Mammary microvascular endothelial cell (primary cell): ENCODE results near the gene CSNK1A1L. TPM values are rescaled to one million over a fixed set of nuclear protein-coding genes. Genes with fewer than 3 reads are reported as not detected.

Experiments
- total RNA-seq: library from RNA; depleted of rRNA; stranded (reverse); fragments of >200 nt; gene quantifications from 2 replicates; pipeline ENCODE4 v1.2.3, GENCODE V29; 2015

The CSNK1A1L gene
- not detected in 2 replicates for total RNA-seq

GRCh38 chr13:37105251-37105714, at the start of gene CSNK1A1L:
TSS of gene CSNK1A1L (minus strand) at chr13:37105664. CDS start at chr13:37105256, 408 bp downstream.

GRCh38 chr13:37058910-37059847, 46.3 kb downstream of the CSNK1A1L start, which contains the start of gene SUPT20H:
TSS of gene SUPT20H (minus strand) at chr13:37059688. CDS start at chr13:37051490, 8,198 bp downstream.

Other genes starting within 250 kb of the CSNK1A1L start
- gene SMAD9, start 185.4 kb downstream of the CSNK1A1L start, total RNA-seq, result 7.1 and 9.2 TPM in 2 replicates
- gene ALG5, start 106.3 kb downstream of the CSNK1A1L start, total RNA-seq, result 31.1 and 37.7 TPM in 2 replicates
- gene EXOSC8, start 104.9 kb downstream of the CSNK1A1L start, total RNA-seq, result 53.0 and 69.0 TPM in 2 replicates
- gene SUPT20H, start 46.0 kb downstream of the CSNK1A1L start, total RNA-seq, result 32.8 and 40.8 TPM in 2 replicates